ENCODE data around the gene LTO1. TPM values are rescaled to one million over a fixed set of nuclear protein-coding genes. Genes with fewer than 3 reads are reported as not detected.

LTO1 gene
- total RNA-seq, 4 donors from 2014 or later = 9.9 to 27.3 (median 20.6) TPM

DNA sequence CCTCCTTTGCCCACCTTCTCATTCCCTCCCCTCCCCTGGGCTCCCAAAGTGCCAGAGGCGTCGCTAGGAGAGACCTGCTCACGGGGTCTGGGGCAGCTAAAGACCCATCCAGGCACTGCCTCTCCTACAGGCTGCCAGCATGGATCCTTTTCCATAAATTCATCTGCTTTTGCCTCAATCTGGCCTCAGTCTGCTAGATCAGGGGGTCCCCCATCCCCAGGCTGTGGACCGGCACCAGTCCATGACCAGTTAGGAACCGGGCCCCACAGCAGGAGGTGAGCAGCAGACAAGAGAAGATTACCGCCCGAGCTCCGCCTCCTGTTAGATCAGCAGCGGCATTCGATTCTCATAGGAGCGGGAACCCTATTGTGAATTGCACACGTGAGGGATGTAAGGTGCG, 12.3 kb downstream of the LTO1 start:
- no peak for TF ChIP-seq CTCF (IDR thresholded peaks at IDR 0.05)
- ATAC-seq (ENCODE audit: low FRiP score) (no peak), DNase-seq (ENCODE audit: low spot score) (no peak)

DNA sequence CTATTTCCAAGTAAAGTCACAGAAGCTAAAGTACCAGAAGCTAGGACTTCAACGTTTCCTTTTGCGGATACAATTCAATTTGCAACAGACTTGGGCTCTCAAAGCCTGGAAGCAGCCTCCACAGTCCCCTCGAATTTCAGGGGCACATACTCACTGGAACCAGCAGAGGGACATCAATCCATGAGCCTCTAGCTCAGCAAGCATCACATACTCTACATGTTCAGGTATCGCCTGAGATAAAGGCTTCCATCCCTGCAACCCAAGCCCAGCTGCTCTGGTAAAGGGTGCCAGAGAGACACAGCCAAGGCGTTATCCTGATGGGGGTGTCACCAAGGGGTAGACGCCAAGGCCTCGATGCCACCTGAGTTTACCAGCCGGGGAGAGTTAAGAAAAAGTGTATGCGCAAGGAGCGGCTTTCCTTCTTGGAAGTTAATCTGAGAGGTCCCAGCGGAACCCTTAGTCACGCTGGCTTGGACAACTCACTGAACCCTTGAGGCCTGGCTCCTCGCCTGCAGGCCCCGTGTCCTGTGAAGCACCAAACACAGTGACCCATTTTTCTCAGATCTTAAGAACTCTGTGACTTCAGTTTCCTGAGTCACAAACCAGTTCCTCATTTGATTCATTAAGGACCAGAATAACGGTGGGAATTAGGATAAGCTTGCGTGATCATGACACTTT, 13.0 kb downstream of the LTO1 start:
- ATAC-seq (ENCODE audit: low FRiP score) (no peak), DNase-seq (ENCODE audit: low spot score) (no peak)
- no peak for TF ChIP-seq CTCF (IDR thresholded peaks at IDR 0.05)

GRCh38 chr11:69661413-69661715, 13.8 kb downstream of the LTO1 start:
- no peak for DNase-seq (ENCODE audit: low spot score)
- ATAC-seq (ENCODE audit: low FRiP score) = no peak
- no peak for TF ChIP-seq CTCF (IDR thresholded peaks at IDR 0.05)

- ATAC-seq (ENCODE audit: low FRiP score) = no peak
- no peak for DNase-seq (ENCODE audit: low spot score)
- no peak for TF ChIP-seq CTCF (IDR thresholded peaks at IDR 0.05)
Observed at GRCh38 chr11:69660001-69660500, 15.1 kb downstream of the LTO1 start.

GRCh38 chr11:69659591-69659990, 15.6 kb downstream of the LTO1 start:
- TF ChIP-seq CTCF (IDR thresholded peaks at IDR 0.05) = no peak
- DNase-seq (ENCODE audit: low spot score) (no peak), ATAC-seq (ENCODE audit: low FRiP score) (no peak)

DNA sequence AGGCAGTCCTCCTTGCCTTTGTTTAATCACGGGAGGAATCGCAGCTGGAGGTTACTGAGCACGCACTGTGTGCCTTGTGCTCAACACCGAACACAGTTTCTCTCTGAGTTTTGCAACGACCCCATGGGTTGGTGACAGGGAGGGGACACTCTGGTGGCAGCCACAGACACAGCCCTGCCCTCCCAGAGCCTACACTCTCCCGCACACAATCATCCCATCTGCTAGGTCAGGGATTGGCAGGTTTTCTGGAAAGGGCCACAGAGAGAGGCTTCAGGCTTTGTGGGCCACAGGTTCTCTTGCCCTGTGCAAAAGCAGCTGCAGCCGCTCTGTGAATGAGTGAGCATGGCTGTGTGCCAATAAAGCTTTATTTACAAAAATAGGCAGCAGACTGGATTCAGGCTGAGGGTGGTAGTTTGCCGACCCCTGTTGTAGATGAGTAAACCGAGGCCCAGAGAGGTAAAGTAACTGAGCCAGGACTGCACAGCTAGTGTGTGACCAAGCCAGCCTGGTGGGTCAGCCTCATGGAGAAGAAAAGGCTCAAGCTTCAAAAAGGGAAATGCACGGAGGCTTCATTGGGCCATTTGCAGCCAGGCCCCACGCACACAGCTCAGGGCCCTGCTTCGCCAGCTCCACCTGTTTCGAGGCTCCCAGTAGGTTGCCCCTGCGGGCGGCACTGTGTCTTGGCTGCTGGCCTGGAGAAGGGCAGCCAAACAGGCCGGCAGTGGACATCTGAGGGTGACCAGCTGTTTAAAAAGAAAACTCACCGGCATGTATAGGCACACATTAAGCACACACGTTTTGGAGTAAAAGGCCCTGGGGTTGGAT, 16.3 kb downstream of the LTO1 start:
- no peak for TF ChIP-seq CTCF (IDR thresholded peaks at IDR 0.05)
- ATAC-seq (ENCODE audit: low FRiP score) = no peak
- DNase-seq (ENCODE audit: low spot score) = no peak

All from omental fat pad (tissue), 4 donors.